Measurements from ENCODE around the gene DGKQ. TPM values are rescaled to one million over a fixed set of nuclear protein-coding genes. Genes with fewer than 3 reads are reported as not detected.

DGKQ gene
- total RNA-seq, 2 experiments from 2014 or later = 14.3 to 16.7 TPM

DNA sequence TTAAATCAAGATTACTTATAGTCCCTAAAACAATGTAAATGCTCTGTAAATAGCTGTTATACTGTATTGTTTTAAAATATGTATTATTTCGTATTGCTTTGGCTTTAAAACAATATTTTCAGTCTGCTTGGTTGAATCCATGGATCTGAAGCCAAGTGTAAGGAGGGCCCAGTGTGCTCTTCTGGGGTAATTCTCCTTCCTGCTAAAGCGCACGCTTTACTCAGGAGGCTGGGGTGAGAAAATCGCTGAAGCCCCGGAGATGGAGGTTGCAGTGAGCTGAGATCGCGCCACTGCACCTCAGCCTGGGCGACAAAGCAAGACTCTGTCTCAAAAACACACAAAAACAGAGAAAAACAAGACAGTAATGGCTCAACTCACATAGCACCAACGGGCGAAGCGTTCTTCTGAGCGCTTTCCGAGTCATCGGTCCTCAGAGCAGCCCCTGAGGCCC lies 13.1 kb upstream of the DGKQ start:
- Mint-ChIP-seq H3K9me3 (no peaks in the 10 kb centered on the region), H3K4me1 (ENCODE audit: low read depth) (peaks cover 22% of the 10 kb centered on the region)
- TF ChIP-seq, protein P1, sequence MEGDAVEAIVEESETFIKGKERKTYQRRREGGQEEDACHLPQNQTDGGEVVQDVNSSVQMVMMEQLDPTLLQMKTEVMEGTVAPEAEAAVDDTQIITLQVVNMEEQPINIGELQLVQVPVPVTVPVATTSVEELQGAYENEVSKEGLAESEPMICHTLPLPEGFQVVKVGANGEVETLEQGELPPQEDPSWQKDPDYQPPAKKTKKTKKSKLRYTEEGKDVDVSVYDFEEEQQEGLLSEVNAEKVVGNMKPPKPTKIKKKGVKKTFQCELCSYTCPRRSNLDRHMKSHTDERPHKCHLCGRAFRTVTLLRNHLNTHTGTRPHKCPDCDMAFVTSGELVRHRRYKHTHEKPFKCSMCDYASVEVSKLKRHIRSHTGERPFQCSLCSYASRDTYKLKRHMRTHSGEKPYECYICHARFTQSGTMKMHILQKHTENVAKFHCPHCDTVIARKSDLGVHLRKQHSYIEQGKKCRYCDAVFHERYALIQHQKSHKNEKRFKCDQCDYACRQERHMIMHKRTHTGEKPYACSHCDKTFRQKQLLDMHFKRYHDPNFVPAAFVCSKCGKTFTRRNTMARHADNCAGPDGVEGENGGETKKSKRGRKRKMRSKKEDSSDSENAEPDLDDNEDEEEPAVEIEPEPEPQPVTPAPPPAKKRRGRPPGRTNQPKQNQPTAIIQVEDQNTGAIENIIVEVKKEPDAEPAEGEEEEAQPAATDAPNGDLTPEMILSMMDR (IDR thresholded peaks at IDR 0.05) = no peak

DNA sequence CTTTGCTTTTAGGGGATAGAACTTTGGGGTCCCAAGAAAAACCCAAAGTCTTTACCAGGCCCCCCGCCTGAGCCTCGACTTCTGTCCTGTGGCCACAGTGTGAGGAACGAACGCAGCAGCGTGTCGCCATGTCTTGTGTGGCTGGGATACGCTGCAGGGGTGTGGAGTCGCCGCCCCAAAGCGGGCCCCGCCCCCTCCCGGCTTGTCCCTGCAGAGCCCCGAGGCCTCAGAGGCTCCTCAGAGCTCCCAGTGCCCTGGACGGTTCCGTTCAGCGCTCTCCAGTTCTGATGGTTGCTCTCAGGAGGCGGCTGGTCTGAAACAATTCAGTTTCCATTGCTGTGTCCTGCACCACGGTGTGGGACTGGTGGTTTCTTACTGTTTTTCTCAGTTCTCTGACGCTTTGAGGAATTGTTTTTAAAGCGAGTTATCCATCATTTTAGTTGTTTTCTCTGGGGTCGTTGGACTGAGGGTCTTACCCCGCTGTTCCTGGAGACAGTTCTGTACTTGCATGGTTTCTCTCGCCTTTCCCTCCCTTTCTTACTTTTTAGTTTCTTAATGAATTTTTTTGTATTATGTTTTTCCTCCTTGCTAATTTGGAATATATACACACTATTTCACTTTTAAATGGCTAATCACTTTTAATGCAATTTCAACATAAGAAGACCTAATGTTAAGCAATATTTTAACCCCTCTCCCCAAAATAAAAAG lies 11.9 kb upstream of the DGKQ start:
- Mint-ChIP-seq H3K36me3 (ENCODE audit: low read depth) (no peaks in the 10 kb centered on the region), H3K4me3 (peak overlapping the region; percentile 79), H3K9me3 (no peaks in the 10 kb centered on the region), H3K4me1 (ENCODE audit: low read depth) (peaks cover 22% of the 10 kb centered on the region), H3K27ac (no peak overlapping the region), H3K27me3 (no peaks in the 10 kb centered on the region)
- intact Hi-C loops (cut with micrococcal nuclease) = loop anchor here (5.0 kb wide), 1 partner anchor 53 kb away; the partner anchor contains the start of genes GAK and TMEM175
- TF ChIP-seq, protein P1 (IDR thresholded peaks at IDR 0.05) = no peak
- ChIA-PET CTCF (interaction anchor here (1.4 to 4.3 kb wide), 2 partner anchors 64 to 244 kb away, joined by 3 to 44 read pairs; no protein-coding TSS in a partner anchor), POLR2A (interaction anchor here (1.0 to 2.1 kb wide), 2 partner anchors 11 to 262 kb away, joined by 3 to 4 read pairs; no protein-coding TSS in a partner anchor)
- DNase-seq (peak; percentile 84), ATAC-seq (peak; percentile 54)

More for the DNA sequence above, 13.1 kb upstream of the DGKQ start:
- no peak for DNase-seq
- no peaks in the 10 kb centered on the region for H3K36me3 Mint-ChIP-seq (ENCODE audit: low read depth)
- ChIA-PET CTCF (interaction anchor here (1.0 to 4.3 kb wide), 13 partner anchors 9 to 368 kb away, joined by 3 to 44 read pairs (median 5); partner anchors contain the start of genes GAK and TMEM175), POLR2A (interaction anchor here (1.0 to 2.1 kb wide), 5 partner anchors 12 to 261 kb away, joined by 3 to 6 read pairs (median 6); partner anchors contain the start of genes DGKQ and FGFRL1)
- peak; percentile 22 for ATAC-seq
- H3K27ac Mint-ChIP-seq = peak overlapping the region; percentile 71
- H3K27me3 Mint-ChIP-seq = no peaks in the 10 kb centered on the region
- intact Hi-C loops (cut with micrococcal nuclease) = loop anchor here (5.0 kb wide), 1 partner anchor 54 kb away; the partner anchor contains the start of genes GAK and TMEM175
- peak overlapping the region; percentile 79 for H3K4me3 Mint-ChIP-seq

DNA sequence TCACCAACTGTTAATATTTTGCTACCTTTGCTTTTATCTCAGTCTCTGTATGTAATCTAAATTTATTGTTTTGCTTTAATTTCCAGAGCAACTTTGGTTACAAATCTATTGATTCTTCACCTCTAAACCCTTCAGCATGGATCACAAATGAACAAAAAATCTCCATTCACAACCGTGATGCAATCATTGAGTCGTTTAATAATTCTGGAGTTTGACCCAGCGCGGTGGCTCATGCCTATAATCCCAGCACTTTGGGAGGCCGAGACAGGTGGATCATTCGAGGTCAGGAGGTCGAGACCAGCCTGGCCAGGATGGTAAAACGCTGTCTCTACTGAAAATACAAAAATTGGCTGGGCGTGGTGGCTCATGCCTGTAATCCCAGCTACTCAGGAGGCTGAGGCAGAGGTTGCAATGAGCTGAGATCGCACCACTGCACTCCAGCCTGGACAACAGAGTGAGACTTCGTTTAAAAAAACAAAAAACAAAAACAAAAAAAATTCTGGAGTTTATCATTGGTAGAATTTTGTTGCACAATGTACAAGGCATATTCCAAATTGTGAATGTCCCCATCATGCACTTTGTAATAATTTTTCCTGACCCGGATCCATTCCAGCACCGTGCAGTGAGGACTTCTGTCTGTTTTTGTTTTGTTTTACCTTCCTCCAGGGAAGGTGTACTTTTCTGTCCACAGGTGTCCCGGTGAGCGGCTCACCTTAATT lies 11.1 kb upstream of the DGKQ start:
- CTCF ChIA-PET = interaction anchor here (1.4 to 4.3 kb wide), 2 partner anchors 63 to 243 kb away, joined by 3 to 44 read pairs; no protein-coding TSS in a partner anchor
- Mint-ChIP-seq H3K9me3 (no peaks in the 10 kb centered on the region), H3K36me3 (ENCODE audit: low read depth) (no peaks in the 10 kb centered on the region), H3K4me3 (peak overlapping the region; percentile 79), H3K4me1 (ENCODE audit: low read depth) (peaks cover 22% of the 10 kb centered on the region), H3K27me3 (no peaks in the 10 kb centered on the region), H3K27ac (no peak overlapping the region)
- POLR2A ChIA-PET = no interaction called here
- ATAC-seq = no peak
- no peak for DNase-seq
- intact Hi-C loops (cut with micrococcal nuclease) = loop anchor here (5.0 kb wide), 1 partner anchor 52 kb away; the partner anchor contains the start of genes GAK and TMEM175
- TF ChIP-seq, protein P1 (IDR thresholded peaks at IDR 0.05) = no peak

DNA sequence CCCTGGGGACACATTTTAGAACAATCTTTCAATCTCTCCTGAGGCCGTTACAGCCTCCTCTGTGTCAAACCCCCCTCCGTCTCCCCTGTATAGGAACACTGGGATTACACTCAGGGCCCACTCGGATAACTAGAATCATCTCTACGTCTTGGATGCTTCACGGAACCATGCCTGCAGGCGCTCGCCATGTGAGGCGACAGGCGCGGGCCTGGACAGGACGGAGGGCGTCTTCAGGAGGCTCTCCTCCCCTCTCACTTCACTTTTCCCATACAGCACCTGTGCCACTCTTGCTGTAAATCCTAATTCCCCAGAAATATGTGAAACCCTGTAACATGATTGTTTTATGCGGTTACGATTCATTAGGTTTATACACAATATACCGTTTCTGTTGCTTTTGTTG lies 9.4 kb upstream of the DGKQ start:
- TF ChIP-seq, protein P1 (IDR thresholded peaks at IDR 0.05) = no peak
- CTCF ChIA-PET = no interaction called here
- Mint-ChIP-seq H3K27me3 (no peaks in the 10 kb centered on the region), H3K27ac (no peak overlapping the region), H3K9me3 (no peaks in the 10 kb centered on the region), H3K4me1 (ENCODE audit: low read depth) (peaks cover 17% of the 10 kb centered on the region), H3K36me3 (ENCODE audit: low read depth) (no peaks in the 10 kb centered on the region), H3K4me3 (no peak overlapping the region)
- ATAC-seq = no peak
- intact Hi-C loops (cut with micrococcal nuclease) = no loop called here
- POLR2A ChIA-PET = no interaction called here
- DNase-seq = no peak
